ENCODE data around the gene MCUR1.
"Not testable (repeated sequence)": the region's sequence is repeated elsewhere in the genome, so short reads cannot be mapped to it uniquely, and the experiment has no call there.

Gene MCUR1

GRCh38 chr6:13851803-13852202 is 37.4 kb upstream of the MCUR1 start:
- no peak for TF ChIP-seq CTCF (IDR thresholded peaks at IDR 0.05; ENCODE audit: low read length, missing control alignments)
- DNase-seq (ENCODE audit: low read depth) = no peak
- no peak overlapping the region for H3K4me3 ChIP-seq (replicated peaks; ENCODE audit: low read depth, low read length)

GRCh38 chr6:13851330-13851729 is 37.0 kb upstream of the MCUR1 start:
- no peak for DNase-seq (ENCODE audit: low read depth)
- no peak overlapping the region for H3K4me3 ChIP-seq (replicated peaks; ENCODE audit: low read depth, low read length)
- TF ChIP-seq CTCF (IDR thresholded peaks at IDR 0.05; ENCODE audit: low read length, missing control alignments) = no peak

DNA sequence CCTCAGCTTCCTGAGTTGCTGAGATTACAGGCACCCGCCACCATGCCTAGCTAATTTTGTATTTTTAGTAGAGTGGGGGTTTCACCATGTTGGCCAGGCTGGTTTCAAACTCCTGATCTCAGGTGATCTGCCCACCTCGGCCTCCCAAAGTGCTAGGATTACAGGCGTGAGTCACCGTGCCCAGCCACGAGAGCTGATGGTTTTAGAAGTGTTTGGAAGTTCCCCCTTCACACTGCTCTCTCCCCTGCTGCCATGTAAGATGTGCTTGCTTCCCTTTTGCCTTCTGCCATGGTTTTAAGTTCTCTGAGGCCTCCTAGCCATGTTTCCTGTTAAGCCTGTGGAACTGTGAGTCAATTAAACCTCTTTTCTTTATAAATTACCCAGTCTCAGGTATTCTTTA is 36.3 kb upstream of the MCUR1 start:
- DNase-seq (ENCODE audit: low read depth); H3K4me3 ChIP-seq (replicated peaks; ENCODE audit: low read depth, low read length): not testable (repeated sequence)

GRCh38 chr6:13848522-13849150 is 34.3 kb upstream of the MCUR1 start:
- DNase-seq (ENCODE audit: low read depth) = no peak
- TF ChIP-seq CTCF (IDR thresholded peaks at IDR 0.05; ENCODE audit: low read length, missing control alignments) = no peak

GRCh38 chr6:13847326-13848050 is 33.1 kb upstream of the MCUR1 start:
- no peak overlapping the region for H3K4me3 ChIP-seq (replicated peaks; ENCODE audit: low read depth, low read length)
- no peak for DNase-seq (ENCODE audit: low read depth)
- no peak for TF ChIP-seq CTCF (IDR thresholded peaks at IDR 0.05; ENCODE audit: low read length, missing control alignments)

More at GRCh38 chr6:13848522-13849150, 34.3 kb upstream of the MCUR1 start:
- H3K4me3 ChIP-seq (replicated peaks; ENCODE audit: low read depth, low read length) = no peak overlapping the region

GRCh38 chr6:13846841-13847240 is 32.5 kb upstream of the MCUR1 start:
- no peak for DNase-seq (ENCODE audit: low read depth)
- TF ChIP-seq CTCF (IDR thresholded peaks at IDR 0.05; ENCODE audit: low read length, missing control alignments) = no peak
- H3K4me3 ChIP-seq (replicated peaks; ENCODE audit: low read depth, low read length) = no peak overlapping the region

- no peak overlapping the region for H3K4me3 ChIP-seq (replicated peaks; ENCODE audit: low read depth, low read length)
- DNase-seq (ENCODE audit: low read depth) = no peak
- no peak for TF ChIP-seq CTCF (IDR thresholded peaks at IDR 0.05; ENCODE audit: low read length, missing control alignments)
These were observed 27.6 kb upstream of the MCUR1 start for GRCh38 chr6:13841936-13842335.
